HG03565 (cell line): ENCODE measurements around the gene GADD45G.

Source experiments
- ATAC-seq: cut with Tn5 transposase; IDR thresholded peaks from one replicate; pipeline ENCODE4 v1.9.1; 2021; ENCODE audit warnings: mild to moderate bottlenecking, moderate library complexity; ENCODE audit not compliant: unreplicated experiment

The GADD45G gene, protein sequence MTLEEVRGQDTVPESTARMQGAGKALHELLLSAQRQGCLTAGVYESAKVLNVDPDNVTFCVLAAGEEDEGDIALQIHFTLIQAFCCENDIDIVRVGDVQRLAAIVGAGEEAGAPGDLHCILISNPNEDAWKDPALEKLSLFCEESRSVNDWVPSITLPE

DNA sequence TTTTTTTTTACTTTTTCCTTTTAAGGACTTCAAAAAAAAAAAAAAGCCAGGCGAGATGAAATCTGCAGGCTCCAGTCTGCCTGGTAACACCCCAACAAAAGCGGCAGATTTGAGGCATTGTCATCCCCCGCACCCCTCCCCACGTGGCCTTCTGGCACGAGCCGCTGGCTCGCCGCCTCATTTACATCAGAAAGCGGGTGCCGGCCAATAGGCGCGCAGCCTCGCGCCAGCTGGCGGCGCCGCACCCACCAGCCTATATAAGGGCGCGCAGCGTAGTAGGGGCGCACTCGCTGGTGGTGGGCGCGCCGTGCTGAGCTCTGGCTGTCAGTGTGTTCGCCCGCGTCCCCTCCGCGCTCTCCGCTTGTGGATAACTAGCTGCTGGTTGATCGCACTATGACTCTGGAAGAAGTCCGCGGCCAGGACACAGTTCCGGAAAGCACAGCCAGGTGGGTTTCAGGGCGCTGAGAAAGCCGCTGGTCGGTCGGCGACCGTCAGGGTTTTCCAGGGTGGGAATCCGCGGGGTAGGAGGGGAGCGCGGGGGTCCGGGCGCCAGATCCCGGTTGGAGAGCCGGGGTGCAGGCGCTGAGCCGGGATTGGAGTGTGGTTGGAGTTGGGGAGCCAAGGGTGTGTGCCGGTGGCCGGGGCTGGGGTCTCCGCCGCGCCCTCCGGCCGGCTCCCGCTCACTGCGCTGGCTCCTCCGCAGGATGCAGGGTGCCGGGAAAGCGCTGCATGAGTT, at the start of gene GADD45G:
GADD45G (plus strand) TSS at position 284 of the 736 bp plus-strand sequence; CDS start at position 394, 110 bp downstream.
- peak; percentile 66 for ATAC-seq

GRCh38 chr9:89555036-89555415, 49.8 kb upstream of the GADD45G start:
- ATAC-seq = no peak

GRCh38 chr9:89555451-89556375, 49.1 kb upstream of the GADD45G start:
- ATAC-seq = peak; percentile 52

DNA sequence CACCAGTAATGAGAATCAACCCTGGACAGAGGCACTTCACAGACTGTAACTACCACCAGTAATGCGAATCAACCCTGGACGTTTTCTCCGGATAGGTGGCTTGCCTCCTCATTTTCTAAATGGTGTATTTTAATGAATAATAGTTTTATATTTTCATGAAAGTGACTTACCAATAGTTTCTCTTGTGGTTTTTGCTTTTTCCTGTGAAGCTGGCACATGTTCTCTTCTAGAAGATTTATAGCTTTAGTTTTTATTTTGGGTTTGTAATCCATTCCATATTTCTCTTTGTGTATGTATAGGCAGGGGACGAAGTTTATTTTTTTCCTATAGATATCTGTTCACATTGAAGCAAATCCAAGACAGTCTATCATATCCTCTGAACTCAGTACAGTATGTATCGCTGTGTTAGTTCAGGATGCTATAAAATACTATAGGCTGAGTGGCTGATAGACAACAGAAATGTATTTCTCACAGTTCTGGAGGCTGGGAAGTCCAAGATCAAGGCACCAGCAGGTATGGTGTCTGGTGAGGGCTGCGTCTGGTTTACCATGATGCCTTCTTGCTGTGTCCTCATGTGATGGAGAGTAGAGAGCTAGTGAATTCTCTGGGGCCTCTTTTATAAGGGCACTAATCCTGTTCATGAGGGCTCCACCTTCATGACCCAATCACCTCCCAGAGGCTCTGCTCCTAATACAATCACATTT, 46.5 kb upstream of the GADD45G start:
- ATAC-seq = no peak

- no peak for ATAC-seq
Observed at GRCh38 chr9:89558948-89559347, 45.9 kb upstream of the GADD45G start.

GRCh38 chr9:89562186-89562814, 42.5 kb upstream of the GADD45G start:
- no peak for ATAC-seq

GRCh38 chr9:89563571-89564345, 41.1 kb upstream of the GADD45G start:
- ATAC-seq = no peak

- peak; percentile 54 for ATAC-seq
Observed at GRCh38 chr9:89564346-89564878, 40.4 kb upstream of the GADD45G start.

DNA sequence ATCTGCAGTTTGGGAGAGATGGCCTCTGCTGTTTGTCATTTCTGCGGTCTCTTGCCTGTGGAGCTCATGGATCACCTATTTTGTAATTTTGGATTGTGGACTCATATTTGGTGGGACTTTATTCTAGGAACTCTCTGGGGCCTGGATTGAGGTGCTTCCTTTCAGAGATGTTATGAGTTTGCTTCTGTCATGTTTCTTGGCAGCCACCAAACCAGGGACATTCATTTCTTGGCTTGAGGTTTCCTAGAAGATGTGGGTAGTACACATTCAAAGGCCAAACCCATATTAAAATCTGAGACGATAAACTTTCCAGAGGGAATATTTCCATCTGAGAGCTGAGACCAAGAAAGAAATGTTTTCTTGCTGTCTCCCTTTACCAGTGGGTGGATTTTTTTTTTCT, 37.2 kb upstream of the GADD45G start:
- no peak for ATAC-seq

- ATAC-seq = no peak
Observed at GRCh38 chr9:89574309-89574708, 30.5 kb upstream of the GADD45G start.

DNA sequence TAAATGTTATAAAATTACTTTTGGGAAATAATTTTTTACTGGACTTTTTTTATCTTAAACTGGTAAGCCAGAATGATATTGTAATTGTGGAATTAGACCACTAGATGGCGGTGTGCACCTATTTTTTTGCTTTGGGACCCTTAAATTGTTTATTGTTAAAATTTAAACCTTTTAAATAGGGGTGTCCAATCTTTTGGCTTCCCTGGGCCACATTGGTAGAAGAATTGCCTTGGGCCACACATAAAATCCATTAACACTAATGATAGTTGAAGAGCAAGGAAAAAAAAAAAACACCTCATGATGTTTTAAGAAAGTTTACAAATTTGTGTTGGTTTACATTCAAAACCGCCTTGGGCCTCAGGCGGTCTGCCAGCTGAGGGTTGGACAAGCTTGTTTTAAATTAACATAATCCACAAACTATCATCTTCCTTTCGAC, 28.4 kb upstream of the GADD45G start:
- ATAC-seq = no peak

DNA sequence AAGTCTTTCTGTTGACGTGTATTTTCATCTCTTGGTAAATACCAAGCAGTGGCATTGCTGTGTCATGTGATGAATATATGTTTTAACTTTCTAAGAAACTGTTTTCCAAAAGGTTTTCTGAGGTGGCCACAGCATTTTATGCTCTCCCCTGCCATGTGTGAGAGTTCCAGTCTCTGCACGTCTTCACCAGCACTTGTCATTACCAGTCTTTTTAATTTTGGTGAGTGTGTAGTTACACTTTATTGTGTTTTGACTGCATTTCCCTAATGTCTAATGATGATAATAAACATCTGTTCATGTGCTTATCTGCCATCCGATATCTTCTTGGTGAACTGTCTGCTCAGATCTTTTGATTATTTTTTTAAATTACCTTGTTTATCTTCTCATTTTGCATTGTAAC, 27.4 kb upstream of the GADD45G start:
- ATAC-seq = no peak

DNA sequence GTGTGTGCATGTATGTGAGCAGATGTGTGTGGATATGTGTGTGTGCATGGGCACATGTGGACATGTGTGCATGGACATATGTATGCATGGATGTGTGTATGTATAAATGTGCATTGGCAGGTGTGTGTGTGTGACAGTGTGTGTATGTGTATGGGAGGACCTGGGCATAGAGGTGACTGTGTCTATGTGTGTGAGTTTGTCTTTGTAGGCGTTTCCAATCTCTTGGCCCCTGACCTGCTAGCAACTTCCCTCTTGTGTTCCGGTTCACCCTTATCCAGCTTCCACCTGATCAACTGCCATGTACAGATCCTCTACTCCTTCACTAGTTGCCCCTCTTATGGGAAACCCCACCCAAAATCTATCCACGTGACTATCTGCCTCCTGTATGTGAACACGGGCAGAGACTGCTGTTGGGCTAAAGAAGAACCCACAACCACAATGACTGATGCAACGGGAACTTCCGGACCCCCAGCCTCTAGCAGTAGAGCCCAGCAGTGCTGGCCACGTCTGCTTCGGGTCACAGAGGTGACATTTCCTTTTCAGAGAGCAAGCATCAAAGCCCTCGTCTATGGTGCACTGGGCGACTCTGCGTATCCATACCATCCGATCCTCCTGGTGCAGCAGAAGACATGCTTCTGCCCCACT, 24.9 kb upstream of the GADD45G start:
- ATAC-seq = no peak

- ATAC-seq = no peak
Observed at GRCh38 chr9:89586311-89586710, 18.5 kb upstream of the GADD45G start.

- ATAC-seq = no peak
Observed at GRCh38 chr9:89588271-89588879, 16.4 kb upstream of the GADD45G start.

DNA sequence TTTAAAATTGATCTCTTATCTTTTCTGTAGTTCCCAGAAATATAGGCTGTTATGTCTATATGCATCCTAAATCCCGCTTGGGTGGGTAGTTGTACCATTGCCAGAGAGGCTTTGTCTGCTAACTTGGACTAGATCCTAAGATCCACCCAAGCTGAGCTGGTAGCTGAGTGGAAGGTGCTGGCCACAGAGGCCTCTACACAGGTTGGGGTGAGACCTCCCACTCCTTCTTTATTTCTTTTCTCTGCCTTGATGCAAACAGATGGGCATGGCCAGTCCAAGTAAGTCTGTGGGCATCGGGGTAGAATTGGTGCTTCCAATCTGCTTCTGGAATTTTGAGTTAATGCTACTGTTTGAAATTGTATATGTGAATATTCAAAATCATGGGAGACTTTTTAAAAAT, 14.4 kb upstream of the GADD45G start:
- no peak for ATAC-seq

DNA sequence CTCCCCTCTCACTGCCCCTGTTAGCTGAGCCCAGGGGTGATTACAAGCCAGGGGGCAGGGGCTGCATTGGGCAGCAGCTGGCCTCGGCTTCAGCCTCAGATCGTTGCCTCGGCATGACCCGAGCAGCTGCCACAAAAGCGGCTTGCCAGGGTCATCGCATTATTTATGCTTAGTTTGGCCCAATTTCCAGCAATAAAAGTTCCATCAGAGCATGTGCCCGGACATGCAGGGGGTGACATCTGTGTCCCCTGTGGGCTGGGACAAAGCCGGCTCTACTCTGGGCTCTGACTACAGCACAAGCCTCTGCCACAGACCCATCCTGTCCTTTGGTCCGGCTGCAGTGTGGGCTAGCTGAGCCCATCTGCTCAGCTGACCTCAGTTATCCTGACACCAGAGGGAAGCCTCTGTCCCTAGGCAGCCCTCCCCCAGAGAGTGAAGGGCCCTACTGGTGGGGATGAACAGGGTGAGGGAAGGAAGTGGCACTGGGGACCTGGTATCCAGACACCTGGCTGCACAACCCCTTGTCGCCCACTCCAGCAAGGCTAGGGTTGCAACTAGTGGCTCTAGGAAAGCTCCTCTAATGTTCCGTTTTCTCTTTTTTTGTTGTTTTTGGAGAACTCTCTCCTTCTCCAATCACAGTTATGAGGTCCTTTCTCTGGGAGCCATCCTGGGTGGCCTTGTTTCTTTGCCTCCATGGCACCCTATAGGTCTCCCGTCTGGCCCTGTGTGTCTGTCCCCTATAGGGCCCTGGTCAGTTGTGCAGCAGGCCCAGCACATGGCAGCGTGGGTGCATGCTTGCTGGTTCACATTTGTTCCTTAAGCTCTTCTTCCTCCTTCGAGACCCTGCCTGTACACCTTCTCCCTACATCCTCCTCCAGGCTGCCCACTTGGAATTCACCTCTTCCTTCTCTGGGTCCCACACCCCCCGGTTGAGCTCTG, 13.3 kb upstream of the GADD45G start:
- ATAC-seq = no peak
